WERI-Rb-1 (cell line): ENCODE results near the gene IMMP2L.

Experiments used
- DNase-seq: peaks from one replicate; pipeline ENCODE4 v3.0.0-alpha.2; 2020
- H3K27ac ChIP-seq: fragments of 250-450 bp; sonication (Bioruptor Pico); 2 replicates; pipeline ENCODE4 v1.5.1; 2020; ENCODE audit warnings: mild to moderate bottlenecking, moderate library complexity
- H3K27me3 ChIP-seq: fragments of 250-450 bp; sonication (Bioruptor Pico); 2 replicates; pipeline ENCODE4 v1.5.1; 2021; ENCODE audit warnings: mild to moderate bottlenecking, low read depth, moderate library complexity; ENCODE audit not compliant: insufficient read depth, severe bottlenecking
- H3K36me3 ChIP-seq: fragments of 250-450 bp; sonication (Bioruptor Pico); 2 replicates; pipeline ENCODE4 v1.5.1; 2020; ENCODE audit warnings: mild to moderate bottlenecking, moderate library complexity
- H3K4me3 ChIP-seq: 2 replicates; pipeline ENCODE4 v1.5.1; 2011; ENCODE audit warnings: low read depth, mild to moderate bottlenecking, control low read depth, low read length
- H3K9me3 ChIP-seq: fragments of 250-450 bp; sonication (Bioruptor Pico); 2 replicates; pipeline ENCODE4 v1.5.1; 2021; ENCODE audit warnings: mild to moderate bottlenecking, moderate library complexity; ENCODE audit not compliant: severe bottlenecking
- TF ChIP-seq, protein P1 (sequence below): IDR thresholded peaks from 2 replicates; pipeline ENCODE4 v1.5.1; 2011; ENCODE audit warnings: low read depth, mild to moderate bottlenecking, control low read depth, inconsistent platforms, low read length

Gene IMMP2L

DNA sequence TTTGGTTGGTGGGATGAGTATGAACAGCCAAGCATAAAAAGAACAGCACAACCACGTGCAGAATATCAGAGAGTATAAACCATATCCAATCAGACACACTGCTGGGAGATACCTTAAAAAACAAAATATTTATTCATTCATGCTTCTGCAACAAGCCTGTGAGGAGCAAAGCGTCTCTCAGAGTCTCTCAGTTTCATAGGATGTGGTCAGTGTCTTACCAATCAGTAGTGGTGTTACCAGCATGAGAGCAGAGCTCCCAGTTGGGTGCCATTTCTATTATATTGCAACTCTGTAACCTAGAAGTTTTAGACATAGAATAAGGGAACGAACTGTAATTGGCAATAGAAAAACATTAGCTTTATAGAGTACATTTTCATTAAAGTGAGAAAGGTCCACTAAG is 917.2 kb downstream of the IMMP2L start:
- no peaks in the 10 kb centered on the region for H3K9me3 ChIP-seq
- no peaks in the 10 kb centered on the region for H3K36me3 ChIP-seq
- TF ChIP-seq, protein P1, sequence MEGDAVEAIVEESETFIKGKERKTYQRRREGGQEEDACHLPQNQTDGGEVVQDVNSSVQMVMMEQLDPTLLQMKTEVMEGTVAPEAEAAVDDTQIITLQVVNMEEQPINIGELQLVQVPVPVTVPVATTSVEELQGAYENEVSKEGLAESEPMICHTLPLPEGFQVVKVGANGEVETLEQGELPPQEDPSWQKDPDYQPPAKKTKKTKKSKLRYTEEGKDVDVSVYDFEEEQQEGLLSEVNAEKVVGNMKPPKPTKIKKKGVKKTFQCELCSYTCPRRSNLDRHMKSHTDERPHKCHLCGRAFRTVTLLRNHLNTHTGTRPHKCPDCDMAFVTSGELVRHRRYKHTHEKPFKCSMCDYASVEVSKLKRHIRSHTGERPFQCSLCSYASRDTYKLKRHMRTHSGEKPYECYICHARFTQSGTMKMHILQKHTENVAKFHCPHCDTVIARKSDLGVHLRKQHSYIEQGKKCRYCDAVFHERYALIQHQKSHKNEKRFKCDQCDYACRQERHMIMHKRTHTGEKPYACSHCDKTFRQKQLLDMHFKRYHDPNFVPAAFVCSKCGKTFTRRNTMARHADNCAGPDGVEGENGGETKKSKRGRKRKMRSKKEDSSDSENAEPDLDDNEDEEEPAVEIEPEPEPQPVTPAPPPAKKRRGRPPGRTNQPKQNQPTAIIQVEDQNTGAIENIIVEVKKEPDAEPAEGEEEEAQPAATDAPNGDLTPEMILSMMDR, result no peak
- H3K27me3 ChIP-seq, result no peaks in the 10 kb centered on the region
- no peak for DNase-seq
- H3K27ac ChIP-seq, result no peak overlapping the region
- no peak overlapping the region for H3K4me3 ChIP-seq

DNA sequence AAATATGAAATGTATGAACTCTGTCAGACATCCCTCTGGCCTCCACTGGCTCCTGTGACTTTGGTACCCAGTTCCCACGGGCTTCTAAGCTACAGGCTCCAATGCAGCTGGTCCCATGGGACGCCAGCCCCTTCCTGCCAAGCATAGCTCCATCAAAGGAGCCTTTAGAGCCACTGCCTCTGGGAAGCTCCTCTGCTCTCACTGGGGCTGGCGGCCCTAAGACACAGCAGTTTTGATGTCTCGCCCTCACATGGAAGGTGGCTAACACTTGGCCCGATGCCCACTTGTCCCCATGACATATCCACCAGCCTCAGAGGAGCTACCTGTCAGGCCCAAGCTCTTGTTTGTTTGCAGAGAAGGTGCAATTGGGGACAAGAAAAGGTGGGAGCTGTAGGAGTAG is 925.0 kb downstream of the IMMP2L start:
- Histone ChIP-seq H3K9me3 (no peaks in the 10 kb centered on the region), H3K27me3 (no peaks in the 10 kb centered on the region), H3K4me3 (no peak overlapping the region), H3K27ac (no peak overlapping the region), H3K36me3 (no peaks in the 10 kb centered on the region)
- no peak for DNase-seq
- TF ChIP-seq, protein P1, result no peak

DNA sequence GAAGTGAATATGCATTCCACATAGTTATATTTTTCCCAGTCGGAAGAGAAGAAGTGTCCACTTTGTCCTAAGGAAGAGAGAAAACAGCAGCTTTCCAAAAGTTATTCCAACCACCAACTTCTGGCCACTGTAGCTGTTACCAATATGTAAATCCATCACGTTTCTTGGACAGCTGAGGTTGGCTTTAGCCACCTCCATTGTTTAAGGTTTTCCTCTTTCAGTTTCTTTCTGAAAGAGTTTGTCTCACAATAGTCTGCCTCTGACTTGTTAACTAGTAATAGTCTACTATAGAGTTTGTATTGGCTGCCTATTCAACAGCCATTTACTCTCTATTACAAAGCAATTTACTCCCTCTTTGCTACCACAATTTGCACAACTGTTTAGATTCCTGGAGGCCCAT is 929.0 kb downstream of the IMMP2L start:
- TF ChIP-seq, protein P1, result no peak
- no peaks in the 10 kb centered on the region for H3K9me3 ChIP-seq
- no peaks in the 10 kb centered on the region for H3K27me3 ChIP-seq
- no peaks in the 10 kb centered on the region for H3K36me3 ChIP-seq
- H3K4me3 ChIP-seq, result no peak overlapping the region
- DNase-seq, result no peak
- H3K27ac ChIP-seq, result no peak overlapping the region

DNA sequence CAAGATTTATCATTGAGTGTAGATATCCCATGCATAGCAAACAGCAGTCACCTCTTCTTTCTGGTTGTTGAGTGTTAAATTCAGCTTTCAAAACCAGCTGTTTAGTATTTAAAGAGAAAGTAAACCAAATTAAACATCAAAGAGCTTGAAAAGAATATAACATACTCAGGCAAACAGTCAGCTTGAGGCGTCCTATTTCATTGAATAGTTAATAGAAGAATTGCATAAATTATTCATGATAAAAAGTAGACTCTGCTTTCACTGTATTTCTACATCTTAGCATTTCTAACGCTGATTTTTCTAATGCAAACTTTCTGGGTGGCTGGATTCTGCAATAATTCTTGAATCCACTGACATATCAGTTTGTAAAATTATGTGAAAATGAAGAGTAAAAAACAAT is 935.9 kb downstream of the IMMP2L start:
- no peak for DNase-seq

DNA sequence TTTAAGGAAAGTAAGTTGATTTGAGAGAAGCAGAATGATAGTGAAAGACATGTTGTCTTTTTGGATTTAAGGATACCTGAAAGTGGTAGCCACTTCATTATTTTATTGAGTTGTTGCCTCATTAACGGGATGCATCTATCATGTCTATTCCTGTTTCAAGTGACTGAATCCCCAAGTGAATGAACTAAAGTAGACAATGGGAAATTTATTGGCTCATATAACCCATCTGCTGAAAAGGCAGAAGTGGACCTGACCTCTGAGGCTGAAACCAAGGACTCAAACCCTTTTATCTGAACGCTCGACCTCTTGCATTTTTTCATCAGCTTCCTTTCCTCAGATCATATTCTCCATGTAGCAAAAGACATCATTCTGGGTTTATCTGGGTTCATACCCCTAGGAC is 937.0 kb downstream of the IMMP2L start:
- Histone ChIP-seq H3K9me3 (no peaks in the 10 kb centered on the region), H3K4me3 (no peak overlapping the region), H3K36me3 (no peaks in the 10 kb centered on the region), H3K27me3 (no peaks in the 10 kb centered on the region), H3K27ac (no peak overlapping the region)
- no peak for DNase-seq
- TF ChIP-seq, protein P1, result no peak

More for the DNA sequence above, 935.9 kb downstream of the IMMP2L start:
- TF ChIP-seq, protein P1, result no peak
- Histone ChIP-seq H3K4me3 (no peak overlapping the region), H3K9me3 (no peaks in the 10 kb centered on the region), H3K27ac (no peak overlapping the region), H3K36me3 (no peaks in the 10 kb centered on the region), H3K27me3 (no peaks in the 10 kb centered on the region)

DNA sequence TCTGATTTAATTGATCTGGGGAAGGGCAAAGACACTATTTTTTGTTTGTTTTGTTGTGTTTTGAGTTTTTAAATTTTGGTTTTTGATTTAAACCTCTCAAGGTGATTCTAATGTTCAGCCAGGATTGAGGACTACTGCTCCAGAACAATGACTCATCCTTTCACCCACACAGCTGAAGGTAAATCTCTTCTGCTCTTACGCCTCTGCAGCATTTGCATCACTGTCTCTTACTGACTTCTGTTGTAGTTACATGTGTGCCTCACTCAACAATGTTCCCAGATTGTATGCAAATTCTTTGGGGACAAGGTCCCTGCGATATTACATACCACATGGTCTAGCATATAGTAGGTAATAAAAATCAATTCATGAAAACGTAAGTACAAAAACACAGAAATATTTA is 938.9 kb downstream of the IMMP2L start:
- Histone ChIP-seq H3K36me3 (no peaks in the 10 kb centered on the region), H3K27ac (no peak overlapping the region), H3K4me3 (no peak overlapping the region), H3K27me3 (no peaks in the 10 kb centered on the region), H3K9me3 (no peaks in the 10 kb centered on the region)
- TF ChIP-seq, protein P1, result no peak
- DNase-seq, result no peak
